GM12873 (cell line): ENCODE data around the gene UBE2D3.

Experiments used
- CTCF ChIP-seq: IDR thresholded peaks from 2 replicates; pipeline ENCODE4 v1.5.1; 2012; ENCODE audit warnings: low read depth, mild to moderate bottlenecking, moderate library complexity, low read length, control low read depth; ENCODE audit not compliant: insufficient read depth; ENCODE audit errors: missing control alignments

Gene UBE2D3

DNA sequence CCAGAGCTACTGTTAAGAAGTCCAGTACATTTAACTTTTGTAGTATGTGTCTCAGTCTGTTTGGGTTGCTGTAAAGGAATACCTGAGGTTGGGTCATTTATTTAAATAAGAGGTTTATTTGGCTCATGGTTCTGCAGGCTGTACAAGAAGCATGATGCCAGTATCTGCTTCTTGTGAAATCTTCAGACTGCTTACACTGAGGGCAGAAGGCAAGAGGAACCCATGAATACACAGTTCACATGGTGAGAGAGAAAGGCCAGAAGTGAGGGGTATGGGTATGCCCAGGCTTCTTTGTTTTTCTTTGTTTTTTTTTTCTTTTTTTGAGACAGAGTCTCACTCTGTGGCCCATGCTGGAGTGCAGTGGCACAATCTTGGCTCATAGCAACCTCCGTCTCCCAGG, 35.4 kb upstream of the UBE2D3 start:
- TF ChIP-seq CTCF, result no peak

GRCh38 chr4:102862016-102862415, 34.7 kb upstream of the UBE2D3 start:
- TF ChIP-seq CTCF, result no peak

GRCh38 chr4:102860611-102861324, 33.4 kb upstream of the UBE2D3 start:
- no peak for TF ChIP-seq CTCF

DNA sequence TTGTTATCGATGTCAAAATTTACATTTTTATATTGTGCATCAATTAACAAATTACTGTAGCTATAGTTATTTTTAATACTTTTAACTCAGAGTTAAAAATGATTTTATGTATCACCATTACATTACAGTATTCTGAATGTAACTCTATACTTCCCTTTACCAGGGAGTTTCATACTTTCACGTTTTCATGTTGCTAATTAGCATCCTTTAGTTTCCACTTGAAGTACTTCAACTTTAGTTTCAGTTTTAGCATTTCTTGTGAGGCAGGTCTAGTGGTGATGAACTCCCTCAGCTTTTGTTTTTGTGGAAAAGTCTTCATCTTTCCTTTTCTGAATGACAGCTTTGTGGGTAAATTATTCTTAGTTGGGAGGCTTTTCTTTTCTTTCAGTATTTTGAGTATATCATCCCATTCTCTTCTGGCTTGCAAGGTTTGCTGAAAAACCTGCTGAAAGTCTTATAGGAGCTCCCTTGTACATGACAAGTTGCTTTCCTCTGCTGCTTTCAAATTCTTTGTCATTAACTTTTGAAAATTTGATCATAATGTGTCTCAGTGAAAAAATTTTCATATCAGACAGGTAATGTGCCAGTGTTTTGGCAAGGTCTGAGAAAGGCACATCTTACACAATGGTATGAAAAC, 31.6 kb upstream of the UBE2D3 start:
- no peak for TF ChIP-seq CTCF

- no peak for TF ChIP-seq CTCF
Measured at GRCh38 chr4:102850370-102850769, 23.0 kb upstream of the UBE2D3 start.

DNA sequence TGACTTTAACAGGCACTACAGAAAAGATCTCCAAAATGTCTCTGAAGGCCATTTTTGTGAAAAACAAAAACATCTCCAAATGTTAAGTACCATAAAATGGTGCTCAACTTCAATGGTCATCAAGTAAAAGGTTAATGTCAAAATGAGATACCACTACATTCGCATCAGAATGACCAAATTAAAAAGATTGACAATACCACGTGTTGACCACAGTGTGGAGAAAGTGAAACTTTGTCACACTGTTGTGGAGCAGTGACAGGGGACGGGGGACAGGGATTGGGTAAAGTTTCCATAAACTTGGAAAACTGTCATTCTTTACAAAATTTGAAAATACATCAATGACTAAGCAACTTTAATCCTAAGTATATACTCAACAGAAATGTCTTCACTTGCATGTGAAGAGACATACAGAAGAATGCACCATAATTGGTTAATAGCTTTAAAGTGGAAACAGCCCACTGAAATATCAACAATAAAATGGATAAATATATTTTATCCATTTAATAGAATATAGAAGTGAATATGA, 22.3 kb upstream of the UBE2D3 start:
- TF ChIP-seq CTCF, result no peak

DNA sequence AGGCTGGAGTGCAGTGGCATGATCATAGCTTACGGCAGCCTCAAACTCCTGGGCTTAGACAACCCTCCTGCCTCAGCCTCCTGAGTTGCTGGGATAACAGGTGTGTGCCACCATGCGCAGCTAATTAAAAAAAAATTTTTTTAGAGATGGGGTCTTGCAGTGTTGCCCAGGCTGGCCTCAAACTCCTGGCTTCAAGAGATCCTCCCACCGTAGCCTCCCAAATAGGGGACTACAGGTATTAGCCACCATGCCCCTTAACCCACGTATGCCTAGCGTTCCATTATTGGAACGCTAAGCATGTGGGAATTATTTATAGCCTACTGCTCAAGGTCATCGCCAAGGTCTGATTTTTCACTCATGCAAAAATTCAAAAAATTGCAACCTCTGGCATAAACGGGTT, 20.3 kb upstream of the UBE2D3 start:
- TF ChIP-seq CTCF, result no peak
